Hair follicle dermal papilla cell (primary cell): ENCODE measurements around the gene SDE2. TPM values are rescaled to one million over a fixed set of nuclear protein-coding genes. Genes with fewer than 3 reads are reported as not detected.

Experiments
- small RNA-seq: library from RNA; depleted of rRNA; stranded (forward); fragments of <200 nt; gene quantifications from one replicate; pipeline ENCODE3, GENCODE V24; 2012
- total RNA-seq: library from RNA; depleted of rRNA; stranded (reverse); fragments of >200 nt; gene quantifications from 2 replicates; pipeline ENCODE4 v1.2.3, GENCODE V29; 2012

Gene SDE2
- 32.5 and 35.9 TPM in 2 replicates for total RNA-seq

GRCh38 chr1:225999227-225999911 is at the start of gene SDE2:
Gene SDE2, minus strand, starts transcription at chr1:225999343. Its CDS starts 31 bp downstream, at chr1:225999312.

DNA sequence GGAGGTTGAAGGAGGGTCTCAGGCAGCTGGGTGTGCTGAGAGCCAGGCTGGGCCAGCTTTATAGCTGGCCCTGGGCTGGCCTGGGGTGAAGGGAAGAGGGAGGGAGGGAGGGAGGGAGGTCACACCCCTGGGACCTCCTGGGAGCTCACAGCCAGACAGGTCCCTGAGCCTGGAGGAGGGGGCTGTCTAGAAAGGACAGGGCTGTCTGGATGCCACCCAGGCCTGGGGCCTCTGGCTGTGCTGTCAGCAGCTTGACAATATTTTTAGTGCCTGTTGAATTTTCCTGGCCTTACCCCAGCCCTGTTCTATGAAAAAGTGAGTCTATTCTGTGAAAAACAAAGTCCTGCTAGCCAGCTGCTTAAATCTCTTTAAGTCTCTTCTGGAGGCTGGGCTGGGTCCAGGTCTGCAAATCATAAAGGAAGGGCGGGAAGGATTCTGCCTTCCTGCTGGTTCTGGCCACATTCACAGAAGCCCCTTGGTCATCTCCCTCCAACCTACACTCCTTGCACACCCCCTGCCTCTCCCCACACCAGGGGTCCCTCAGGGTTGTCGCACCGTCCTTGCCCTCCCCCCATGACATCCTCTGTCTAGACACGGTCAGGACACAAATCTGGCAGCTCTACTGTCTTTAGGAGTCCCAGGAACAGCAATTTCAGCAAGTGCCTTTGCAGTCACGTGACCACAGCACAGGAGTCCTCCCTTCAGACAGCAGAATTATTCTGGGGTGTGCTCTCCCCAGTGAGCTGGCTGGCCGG is 57.8 kb downstream of the SDE2 start, which contains the start of gene LEFTY2:
LEFTY2 (minus strand) TSS at position 34 of the 755 bp plus-strand sequence. CDS start 80 bp downstream, outside the sequence.

Small RNAs within 50 kb of the gene (small RNA-seq; reads per million reads assigned to genes)
- gene AL117348.1 (not detected), gene NDUFA3P3 (not detected)

Other genes with a start within 250 kb of the SDE2 start
- gene SRP9, start 221.5 kb downstream of the SDE2 start, total RNA-seq: 153 and 154 TPM in 2 replicates
- 59.4 and 81.8 TPM in 2 replicates for gene EPHX1, start 189.2 kb downstream of the SDE2 start, total RNA-seq
- 32.4 and 38.5 TPM in 2 replicates for gene TMEM63A, start 117.0 kb downstream of the SDE2 start, total RNA-seq
- not detected in 2 replicates for gene LEFTY1, start 110.2 kb downstream of the SDE2 start, total RNA-seq
- 54.4 and 55.5 TPM in 2 replicates for gene PYCR2, start 75.1 kb downstream of the SDE2 start, total RNA-seq
- not detected in 2 replicates for gene LEFTY2, start 58.1 kb downstream of the SDE2 start, total RNA-seq
- 85.8 and 101 TPM in 2 replicates for gene H3-3A, start 63.4 kb upstream of the SDE2 start, total RNA-seq
- gene ACBD3, start 187.4 kb upstream of the SDE2 start, total RNA-seq: 105 and 106 TPM in 2 replicates
- not detected in 2 replicates for gene MIXL1, start 224.3 kb upstream of the SDE2 start, total RNA-seq